BE2C (cell line): ENCODE data around the gene ZBTB34.
A peak's percentile ranks its signal among the peaks of the same experiment; 100 is the strongest.

ENCODE experiments used
- DNase-seq: peaks from one replicate; pipeline ENCODE4 v3.0.0-alpha.2; 2020
- H3K27me3 ChIP-seq: fragments of 250-450 bp; sonication (Bioruptor Pico); 2 replicates; pipeline ENCODE4 v1.5.1; 2020; ENCODE audit warnings: mild to moderate bottlenecking
- H3K36me3 ChIP-seq: fragments of 250-450 bp; sonication (Bioruptor Pico); 2 replicates; pipeline ENCODE4 v1.5.1; 2020; ENCODE audit warnings: mild to moderate bottlenecking
- H3K4me1 ChIP-seq: fragments of 250-450 bp; sonication (Bioruptor Pico); 2 replicates; pipeline ENCODE4 v1.5.1; 2020
- H3K4me3 ChIP-seq: 2 replicates; pipeline ENCODE4 v1.5.1; 2011; ENCODE audit warnings: low read depth, low read length
- H3K9me3 ChIP-seq: fragments of 250-450 bp; sonication (Bioruptor Pico); 2 replicates; pipeline ENCODE4 v1.5.1; 2020
- TF ChIP-seq, protein P1 (sequence below): IDR thresholded peaks from 2 replicates; pipeline ENCODE4 v1.5.1; 2012; ENCODE audit warnings: mild to moderate bottlenecking, low read depth, low read length

The ZBTB34 gene

DNA sequence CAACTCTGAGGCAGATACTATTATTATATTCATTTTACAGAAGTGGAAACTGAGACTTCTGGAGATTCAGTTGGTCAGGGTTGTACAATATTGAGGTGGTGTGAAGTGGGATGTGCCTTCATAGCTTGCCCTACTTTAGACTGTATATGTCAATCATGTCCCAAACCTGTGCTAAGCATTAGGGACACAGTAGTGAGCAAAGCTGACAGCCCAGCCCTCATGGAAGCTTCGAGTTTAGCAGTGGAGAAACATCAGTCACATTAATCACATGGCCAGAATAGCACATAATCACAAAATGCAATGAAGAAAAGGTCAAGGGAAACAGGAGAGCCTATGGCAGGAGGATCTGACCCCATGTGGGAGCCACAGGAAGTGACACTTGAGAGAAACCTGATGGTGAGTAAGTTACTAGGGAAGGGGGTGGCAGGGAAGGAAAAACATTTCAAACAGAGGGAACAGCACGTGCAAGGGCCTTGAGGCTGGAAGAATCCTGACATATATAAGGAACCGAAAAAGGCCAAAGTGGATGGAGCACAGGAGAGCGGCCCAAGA lies 33.7 kb downstream of the ZBTB34 start:
- H3K4me3 ChIP-seq = no peak overlapping the region
- no peaks in the 10 kb centered on the region for H3K4me1 ChIP-seq
- TF ChIP-seq, protein P1, sequence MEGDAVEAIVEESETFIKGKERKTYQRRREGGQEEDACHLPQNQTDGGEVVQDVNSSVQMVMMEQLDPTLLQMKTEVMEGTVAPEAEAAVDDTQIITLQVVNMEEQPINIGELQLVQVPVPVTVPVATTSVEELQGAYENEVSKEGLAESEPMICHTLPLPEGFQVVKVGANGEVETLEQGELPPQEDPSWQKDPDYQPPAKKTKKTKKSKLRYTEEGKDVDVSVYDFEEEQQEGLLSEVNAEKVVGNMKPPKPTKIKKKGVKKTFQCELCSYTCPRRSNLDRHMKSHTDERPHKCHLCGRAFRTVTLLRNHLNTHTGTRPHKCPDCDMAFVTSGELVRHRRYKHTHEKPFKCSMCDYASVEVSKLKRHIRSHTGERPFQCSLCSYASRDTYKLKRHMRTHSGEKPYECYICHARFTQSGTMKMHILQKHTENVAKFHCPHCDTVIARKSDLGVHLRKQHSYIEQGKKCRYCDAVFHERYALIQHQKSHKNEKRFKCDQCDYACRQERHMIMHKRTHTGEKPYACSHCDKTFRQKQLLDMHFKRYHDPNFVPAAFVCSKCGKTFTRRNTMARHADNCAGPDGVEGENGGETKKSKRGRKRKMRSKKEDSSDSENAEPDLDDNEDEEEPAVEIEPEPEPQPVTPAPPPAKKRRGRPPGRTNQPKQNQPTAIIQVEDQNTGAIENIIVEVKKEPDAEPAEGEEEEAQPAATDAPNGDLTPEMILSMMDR = no peak
- H3K27me3 ChIP-seq = no peaks in the 10 kb centered on the region
- no peaks in the 10 kb centered on the region for H3K36me3 ChIP-seq
- no peaks in the 10 kb centered on the region for H3K9me3 ChIP-seq
- no peak for DNase-seq

DNA sequence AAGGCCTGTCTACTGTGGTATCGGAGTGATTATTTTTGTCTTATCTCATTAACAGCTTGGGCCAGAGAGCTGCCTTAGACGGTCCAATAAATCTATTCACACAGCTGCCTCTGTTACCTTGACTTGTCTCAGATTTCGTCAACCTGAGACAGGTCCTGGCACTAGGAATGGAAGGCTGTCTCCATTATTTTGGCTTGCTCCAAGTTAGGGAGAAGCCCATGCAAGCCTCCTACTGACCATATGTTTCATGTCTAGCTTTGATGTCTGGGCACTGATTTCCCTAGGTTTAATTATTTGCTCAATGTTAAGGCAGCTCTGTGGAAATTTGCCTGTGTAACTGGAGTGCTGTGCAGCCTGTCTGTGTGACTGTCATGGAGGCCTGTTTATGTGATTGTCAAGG lies 41.8 kb downstream of the ZBTB34 start:
- no peaks in the 10 kb centered on the region for H3K27me3 ChIP-seq
- H3K4me3 ChIP-seq = no peak overlapping the region
- TF ChIP-seq, protein P1 = no peak
- no peak for DNase-seq
- no peaks in the 10 kb centered on the region for H3K36me3 ChIP-seq
- H3K9me3 ChIP-seq = no peaks in the 10 kb centered on the region
- no peaks in the 10 kb centered on the region for H3K4me1 ChIP-seq

DNA sequence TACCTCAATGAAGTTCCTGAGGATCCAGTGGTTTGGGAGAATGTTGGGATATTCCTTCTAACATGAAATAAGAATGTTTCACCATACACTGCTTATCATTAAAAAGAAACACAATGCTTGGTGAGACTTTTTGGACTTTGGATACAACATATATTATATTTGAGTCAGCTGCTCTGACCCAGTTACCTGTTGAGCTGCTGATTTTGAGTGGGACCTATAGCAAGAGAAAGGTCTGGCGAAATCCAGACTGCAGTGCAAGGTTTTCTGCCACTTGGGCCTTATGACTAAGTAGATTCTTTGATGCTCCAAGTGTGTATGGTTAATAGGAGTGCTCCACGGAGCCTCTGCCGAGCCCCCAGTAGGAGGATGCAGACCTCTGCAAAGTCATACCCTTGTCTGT lies 44.1 kb downstream of the ZBTB34 start:
- H3K27me3 ChIP-seq = no peaks in the 10 kb centered on the region
- TF ChIP-seq, protein P1 = no peak
- DNase-seq = no peak
- no peaks in the 10 kb centered on the region for H3K36me3 ChIP-seq
- H3K4me3 ChIP-seq = no peak overlapping the region
- no peaks in the 10 kb centered on the region for H3K4me1 ChIP-seq
- no peaks in the 10 kb centered on the region for H3K9me3 ChIP-seq

DNA sequence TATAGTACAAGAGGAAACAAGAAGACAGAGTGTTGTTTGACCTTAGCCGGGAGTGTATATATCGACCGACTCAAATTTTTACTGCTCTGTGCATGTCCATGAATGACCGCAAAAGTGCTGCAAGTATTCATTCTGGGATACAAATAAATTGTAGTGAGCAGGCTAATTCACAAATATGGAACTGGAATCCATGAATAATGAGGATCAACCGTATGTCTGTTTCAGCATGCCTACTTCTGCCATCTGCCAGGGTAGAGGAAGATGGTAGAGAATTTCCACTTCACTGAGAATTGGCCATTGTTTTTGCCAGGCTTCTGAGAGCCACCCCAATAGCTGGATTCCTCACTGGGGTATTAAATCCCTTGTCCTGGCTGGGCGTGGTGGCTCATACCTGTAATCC lies 45.7 kb downstream of the ZBTB34 start:
- no peak for DNase-seq
- Histone ChIP-seq H3K4me1 (no peaks in the 10 kb centered on the region), H3K9me3 (no peaks in the 10 kb centered on the region), H3K4me3 (no peak overlapping the region), H3K36me3 (no peaks in the 10 kb centered on the region), H3K27me3 (no peaks in the 10 kb centered on the region)
- TF ChIP-seq, protein P1 = no peak

DNA sequence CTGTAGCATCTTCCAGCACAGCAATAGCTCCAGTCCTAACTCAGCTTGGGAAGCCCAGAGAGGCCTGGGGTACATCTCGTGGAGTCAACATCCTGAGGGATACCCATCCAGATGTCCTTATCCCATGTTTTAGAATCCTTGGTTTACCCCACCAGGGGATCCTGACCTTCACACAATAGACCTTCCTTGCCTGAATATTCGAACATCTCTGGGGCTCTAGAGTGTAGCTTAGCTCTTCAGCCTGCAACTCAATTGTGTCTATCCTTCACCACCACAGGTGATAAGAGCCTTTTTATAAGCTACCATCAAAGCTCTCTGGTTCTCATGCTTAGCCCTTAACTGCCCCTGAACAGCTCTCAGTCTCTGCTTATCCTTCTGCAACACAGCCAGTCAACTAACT lies 46.6 kb downstream of the ZBTB34 start:
- Histone ChIP-seq H3K9me3 (no peaks in the 10 kb centered on the region), H3K4me1 (no peaks in the 10 kb centered on the region), H3K36me3 (no peaks in the 10 kb centered on the region), H3K4me3 (no peak overlapping the region), H3K27me3 (no peaks in the 10 kb centered on the region)
- TF ChIP-seq, protein P1 = no peak
- no peak for DNase-seq

DNA sequence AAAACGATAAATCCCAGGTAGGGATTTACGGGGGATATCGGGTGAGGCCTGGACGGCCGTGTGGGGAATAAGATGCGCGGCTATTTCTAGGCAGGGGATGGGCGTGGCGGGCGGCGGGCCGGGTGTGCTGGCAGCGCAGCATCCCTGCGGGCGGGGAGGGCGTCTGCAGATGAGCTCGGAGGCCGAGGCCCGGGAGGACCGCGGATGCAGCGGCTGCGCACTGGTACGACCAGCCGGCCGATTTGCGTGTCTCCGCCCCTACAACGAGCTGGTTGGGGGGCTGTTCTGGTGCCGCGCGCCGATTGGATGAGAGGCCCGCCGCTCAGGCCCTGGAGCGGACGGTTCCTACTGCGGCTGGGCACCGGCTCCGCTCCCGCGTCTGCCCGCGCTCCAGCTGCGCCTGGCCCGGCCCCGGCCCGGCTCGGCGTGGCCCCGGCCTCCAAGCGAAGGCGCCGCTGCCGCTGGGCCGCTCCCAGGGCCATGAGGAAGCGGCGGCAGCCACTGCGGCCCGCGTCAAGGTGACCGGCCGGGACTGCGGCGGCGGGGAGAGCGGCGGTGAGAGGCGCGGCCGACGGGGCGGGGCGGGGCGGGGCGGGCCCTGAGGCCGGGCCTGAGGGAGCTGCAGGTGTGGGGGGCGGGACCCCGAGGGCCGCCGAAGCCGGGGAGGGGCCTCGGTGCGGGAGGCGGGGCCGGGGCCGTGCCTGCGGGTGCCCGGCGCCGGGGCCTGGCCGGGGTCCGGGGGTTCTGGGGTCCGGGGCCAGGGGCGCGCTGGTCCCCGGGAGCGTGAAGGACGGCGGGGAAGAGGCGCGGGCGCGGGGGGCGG lies 54.2 kb downstream of the ZBTB34 start, which contains the start of gene RALGPS1:
Gene RALGPS1, plus strand, starts transcription at position 325 of the 823 bp plus-strand sequence. CDS start 47,508 bp downstream, outside the sequence.
- TF ChIP-seq, protein P1 = no peak
- H3K4me1 ChIP-seq = no peaks in the 10 kb centered on the region; the same call in 1 of the 2 replicates
- peak within 1 kb of the TSS; percentile 45 for H3K4me3 ChIP-seq
- no peaks in the 10 kb centered on the region for H3K9me3 ChIP-seq
- peaks cover 3% of the 10 kb centered on the region; the same call in 1 of the 2 replicates for H3K27me3 ChIP-seq
- DNase-seq = peak; percentile 99
- no peaks in the 10 kb centered on the region for H3K36me3 ChIP-seq
